Testis (tissue), 3 donors: Measurements from ENCODE around the gene COX14. TPM values are rescaled to one million over a fixed set of nuclear protein-coding genes. Genes with fewer than 3 reads are reported as not detected.
A peak's percentile ranks its signal among the peaks of the same experiment; 100 is the strongest.

Experiments
- DNase-seq: peaks from one replicate; pipeline ENCODE4 v3.0.0-alpha.2; 2019
- H3K27ac ChIP-seq, 2 donors: fragments of 200-600 bp; sonication (generic); one replicate each; pipeline ENCODE4 v1.5.1; 2019
- H3K27me3 ChIP-seq: fragments of 200-600 bp; sonication (generic); one replicate; pipeline ENCODE4 v1.5.1; 2019
- H3K36me3 ChIP-seq: fragments of 200-600 bp; sonication (generic); one replicate; pipeline ENCODE4 v1.5.1; 2017; ENCODE audit warnings: low read depth; ENCODE audit errors: missing control alignments
- H3K4me1 ChIP-seq: fragments of 200-600 bp; sonication (generic); one replicate; pipeline ENCODE4 v1.5.1; 2019
- H3K4me3 ChIP-seq, 2 donors: fragments of 200-600 bp; sonication (generic); one replicate each; pipeline ENCODE4 v1.5.1; 2017 to 2019
- H3K9me3 ChIP-seq: fragments of 200-600 bp; sonication (generic); one replicate; pipeline ENCODE4 v1.5.1; 2017
- POLR2A ChIP-seq: fragments of 450-650 bp; IDR thresholded peaks from one replicate; pipeline ENCODE4 v1.6.1; 2017; ENCODE audit warnings: antibody characterized with exemption, mild to moderate bottlenecking, moderate library complexity
- WGBS, 2 donors: methylation state at CpG; one replicate each; pipeline ENCODE4 v1.1.5; 2018; 5-methylcytosine and 5-hydroxymethylcytosine counted together
- intact Hi-C: fragments of 100-400 bp; cut with DNase I; formaldehyde crosslinking; loops from one replicate; pipeline ENCODE4 v1.15.1; 2023; ENCODE audit warnings: low total_unique reads
- polyA plus RNA-seq: library from polyadenylated mRNA; stranded (reverse); fragments of 350-450 nt; fragmentation: Illumina TruSeq; extraction: RNeasy Lipid Tissue Mini Kit (QIAGEN cat#74804); gene quantifications from one replicate; pipeline ENCODE4 v1.2.3, GENCODE V29; 2014; ENCODE audit warnings: low read depth, low replicate concordance; ENCODE audit not compliant: insufficient read depth
- total RNA-seq, 2 donors: library from RNA; depleted of rRNA; stranded (reverse); fragments of >200 nt; gene quantifications; one replicate each; pipeline ENCODE4 v1.2.3, GENCODE V29; 2016
- TF ChIP-seq, protein P1 (sequence below), 3 experiments: fragments of 450-650 bp in 2 of 3; fragments of 200-600 bp in 1 of 3; sonication (generic) in 1 of 3; IDR thresholded peaks; one replicate each; pipeline ENCODE4 v1.5.1; 2016 to 2019; ENCODE audit warnings: antibody characterized with exemption in 3 of 3, mild to moderate bottlenecking in 2 of 3, moderate library complexity in 1 of 3

COX14 gene
- total and polyA plus RNA-seq, 3 donors from 2014 or later = 38.7 to 54.9 (median 50.2) TPM

DNA sequence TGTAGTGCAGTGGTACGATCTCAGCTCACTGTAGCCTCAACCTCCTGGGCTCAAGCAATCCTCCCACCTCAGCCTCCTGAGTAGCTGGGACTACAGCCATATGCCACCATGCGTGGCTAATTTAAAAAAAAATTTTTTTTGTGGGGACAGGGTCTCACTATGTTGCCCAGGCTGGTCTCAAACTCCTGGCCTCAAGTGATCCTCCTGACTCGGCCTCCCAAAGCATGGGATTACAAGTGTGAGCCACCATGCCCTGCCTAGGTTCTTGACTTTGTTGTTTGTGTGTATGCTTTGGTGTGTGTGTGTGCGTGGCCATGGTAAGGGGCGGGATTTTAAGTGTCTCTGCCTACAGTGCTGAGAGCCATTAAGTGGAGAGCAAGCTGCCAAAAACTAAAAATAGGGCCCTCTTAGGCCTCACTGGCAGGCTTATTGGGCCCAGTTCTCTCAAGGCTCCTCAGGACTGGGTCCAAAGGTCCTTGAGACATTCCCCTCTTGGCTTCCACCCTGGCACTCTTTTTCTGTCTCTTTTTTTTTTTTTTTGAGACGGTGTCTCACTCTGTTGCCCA lies 5.1 kb downstream of the COX14 start:
- Histone ChIP-seq H3K4me3 (no peak overlapping the region), H3K4me1 (peaks cover 6% of the 10 kb centered on the region), H3K36me3 (no peaks in the 10 kb centered on the region), H3K9me3 (no peaks in the 10 kb centered on the region), H3K27me3 (no peaks in the 10 kb centered on the region), H3K27ac (peak overlapping the region in 1 of 2 donors; percentile 36)
- intact Hi-C loops = no loop called here
- no peak for DNase-seq
- TF ChIP-seq, protein P1, sequence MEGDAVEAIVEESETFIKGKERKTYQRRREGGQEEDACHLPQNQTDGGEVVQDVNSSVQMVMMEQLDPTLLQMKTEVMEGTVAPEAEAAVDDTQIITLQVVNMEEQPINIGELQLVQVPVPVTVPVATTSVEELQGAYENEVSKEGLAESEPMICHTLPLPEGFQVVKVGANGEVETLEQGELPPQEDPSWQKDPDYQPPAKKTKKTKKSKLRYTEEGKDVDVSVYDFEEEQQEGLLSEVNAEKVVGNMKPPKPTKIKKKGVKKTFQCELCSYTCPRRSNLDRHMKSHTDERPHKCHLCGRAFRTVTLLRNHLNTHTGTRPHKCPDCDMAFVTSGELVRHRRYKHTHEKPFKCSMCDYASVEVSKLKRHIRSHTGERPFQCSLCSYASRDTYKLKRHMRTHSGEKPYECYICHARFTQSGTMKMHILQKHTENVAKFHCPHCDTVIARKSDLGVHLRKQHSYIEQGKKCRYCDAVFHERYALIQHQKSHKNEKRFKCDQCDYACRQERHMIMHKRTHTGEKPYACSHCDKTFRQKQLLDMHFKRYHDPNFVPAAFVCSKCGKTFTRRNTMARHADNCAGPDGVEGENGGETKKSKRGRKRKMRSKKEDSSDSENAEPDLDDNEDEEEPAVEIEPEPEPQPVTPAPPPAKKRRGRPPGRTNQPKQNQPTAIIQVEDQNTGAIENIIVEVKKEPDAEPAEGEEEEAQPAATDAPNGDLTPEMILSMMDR (IDR thresholded peaks at IDR 0.05) = no peak
- TF ChIP-seq POLR2A = no peak
- WGBS, 2 donors = 73 to 79% methylated on average over 6 of the region's 6 CpGs

DNA sequence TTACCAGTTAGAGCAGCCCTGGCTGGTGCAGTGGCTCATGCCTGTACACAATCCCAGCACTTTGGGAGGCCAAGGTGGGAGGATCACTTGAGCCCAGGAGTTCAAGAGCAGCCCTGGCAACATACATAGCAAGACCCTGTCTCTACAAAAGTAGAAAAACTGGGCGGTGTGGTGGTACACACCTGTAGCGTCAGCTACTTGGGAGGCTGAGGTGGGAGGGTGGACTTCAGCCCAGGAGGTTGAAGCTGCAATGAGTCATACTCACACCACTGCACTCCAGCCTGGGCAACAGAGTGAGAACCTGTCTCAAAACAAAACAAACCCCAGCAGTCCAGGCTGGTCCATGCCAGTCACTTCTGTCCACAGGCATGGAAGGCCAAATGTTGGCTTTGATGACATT lies 7.4 kb downstream of the COX14 start:
- no peak for TF ChIP-seq POLR2A
- peaks cover 6% of the 10 kb centered on the region for H3K4me1 ChIP-seq
- 100% methylated on average over 2 of the region's 2 CpGs for WGBS, 2 donors
- no peak overlapping the region for H3K27ac ChIP-seq
- no peaks in the 10 kb centered on the region for H3K9me3 ChIP-seq
- H3K4me3 ChIP-seq = no peak overlapping the region
- H3K27me3 ChIP-seq = no peaks in the 10 kb centered on the region
- H3K36me3 ChIP-seq = no peaks in the 10 kb centered on the region
- no peak for DNase-seq
- intact Hi-C loops = no loop called here

DNA sequence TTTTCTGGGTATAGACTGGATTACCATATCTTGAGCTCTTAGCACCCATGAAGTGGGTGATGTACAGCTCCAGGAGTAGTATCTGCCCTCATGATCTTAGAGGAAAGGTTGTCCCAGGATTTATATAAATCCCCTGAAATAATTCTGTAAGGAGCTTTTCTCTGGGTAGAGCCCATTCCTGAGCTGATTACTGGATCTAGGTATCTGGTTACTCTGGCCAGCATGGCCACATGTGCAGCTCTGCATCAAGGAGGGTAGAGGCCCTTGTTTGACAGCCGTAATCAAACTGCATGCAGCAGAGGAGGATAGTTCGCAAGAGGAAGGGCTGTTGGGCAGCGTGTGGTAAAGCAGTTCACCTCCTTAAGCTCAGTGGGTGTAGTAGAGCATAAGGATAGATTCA lies 8.5 kb downstream of the COX14 start:
- TF ChIP-seq, protein P1 (IDR thresholded peaks at IDR 0.05) = no peak
- TF ChIP-seq POLR2A = no peak
- WGBS, 2 donors = 91 to 95% methylated on average over 3 of the region's 3 CpGs
- H3K4me1 ChIP-seq = peaks cover 6% of the 10 kb centered on the region

DNA sequence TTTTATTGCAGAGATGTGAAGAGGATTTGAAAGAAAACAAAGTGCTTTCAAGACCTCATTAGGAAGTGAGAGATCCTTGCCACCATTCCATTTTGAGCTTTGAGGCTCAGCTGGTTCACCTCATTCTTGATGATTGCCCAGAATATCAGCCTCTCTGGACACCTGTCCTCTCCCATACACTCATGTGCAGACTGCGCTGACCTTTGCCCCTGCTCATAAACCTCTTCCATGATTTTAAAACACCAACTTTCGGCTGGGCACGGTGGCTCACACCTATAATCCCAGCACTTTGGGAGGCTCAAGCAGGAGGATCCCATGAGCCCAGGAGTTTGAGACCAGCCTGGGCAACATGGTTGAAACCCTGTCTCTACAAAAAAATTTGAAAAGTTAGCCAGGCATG lies 8.9 kb downstream of the COX14 start:
- Histone ChIP-seq H3K4me3 (no peak overlapping the region), H3K36me3 (no peaks in the 10 kb centered on the region), H3K9me3 (no peaks in the 10 kb centered on the region), H3K27ac (no peak overlapping the region), H3K4me1 (peaks cover 6% of the 10 kb centered on the region), H3K27me3 (no peaks in the 10 kb centered on the region)
- 95 to 98% methylated on average over 3 of the region's 3 CpGs for WGBS, 2 donors
- TF ChIP-seq, protein P1 (IDR thresholded peaks at IDR 0.05) = no peak
- no peak for TF ChIP-seq POLR2A
- no peak for DNase-seq
- intact Hi-C loops = no loop called here

More for the DNA sequence above, 8.5 kb downstream of the COX14 start:
- no peaks in the 10 kb centered on the region for H3K36me3 ChIP-seq
- no peak overlapping the region for H3K27ac ChIP-seq
- H3K9me3 ChIP-seq = no peaks in the 10 kb centered on the region
- no peaks in the 10 kb centered on the region for H3K27me3 ChIP-seq
- intact Hi-C loops = no loop called here
- DNase-seq = no peak
- H3K4me3 ChIP-seq = no peak overlapping the region

DNA sequence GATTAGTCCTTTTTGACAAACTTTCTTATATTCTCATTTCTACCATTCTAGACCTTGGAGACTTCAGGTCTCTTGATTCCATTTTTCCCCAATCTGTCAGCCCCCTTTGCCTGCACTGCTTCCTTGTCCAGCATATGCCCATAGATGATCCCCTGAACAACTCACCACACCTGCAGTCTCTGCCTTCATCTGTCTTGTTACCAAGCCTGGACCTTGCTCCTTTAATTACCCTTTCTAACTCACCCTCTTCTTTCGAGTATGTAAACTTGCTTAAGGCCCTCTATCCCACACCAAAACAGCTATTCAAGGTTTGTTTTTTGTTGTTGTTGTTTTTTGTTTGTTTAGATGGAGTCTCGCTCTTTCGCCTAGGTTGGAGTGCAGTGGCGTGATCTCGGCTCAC lies 9.6 kb downstream of the COX14 start:
- H3K4me1 ChIP-seq = peaks cover 6% of the 10 kb centered on the region
- H3K27me3 ChIP-seq = no peaks in the 10 kb centered on the region
- H3K4me3 ChIP-seq = no peak overlapping the region
- no peak for TF ChIP-seq POLR2A
- TF ChIP-seq, protein P1 (IDR thresholded peaks at IDR 0.05) = no peak
- H3K36me3 ChIP-seq = no peaks in the 10 kb centered on the region
- H3K9me3 ChIP-seq = no peaks in the 10 kb centered on the region
- no peak for DNase-seq
- H3K27ac ChIP-seq = no peak overlapping the region
- 88 to 98% methylated on average over 5 of the region's 5 CpGs for WGBS, 2 donors
- intact Hi-C loops = no loop called here
